HFFc6 (cell line): ENCODE results near the gene PDGFB. TPM values are rescaled to one million over a fixed set of nuclear protein-coding genes. Genes with fewer than 3 reads are reported as not detected.

ENCODE experiments used
- DNase-seq: peaks from one replicate; pipeline ENCODE4 v3.0.0-alpha.2; 2018
- H3K27ac Mint-ChIP-seq: 2 replicates; pipeline ENCODE4 v1.8.0; 2020; ENCODE audit warnings: mild to moderate bottlenecking, mixed read lengths
- H3K27me3 Mint-ChIP-seq: 2 replicates; pipeline ENCODE4 v1.8.0; 2021; ENCODE audit warnings: mild to moderate bottlenecking, moderate library complexity, mixed read lengths; ENCODE audit not compliant: insufficient read depth
- H3K36me3 Mint-ChIP-seq: 2 replicates; pipeline ENCODE4 v1.8.0; 2021; ENCODE audit warnings: low read depth, mixed read lengths
- H3K4me1 Mint-ChIP-seq: 2 replicates; pipeline ENCODE4 v1.8.0; 2020; ENCODE audit warnings: low read depth, mixed read lengths
- H3K4me3 Mint-ChIP-seq: 2 replicates; pipeline ENCODE4 v1.8.0; 2020; ENCODE audit warnings: mild to moderate bottlenecking, moderate library complexity, mixed read lengths
- H3K9me3 Mint-ChIP-seq: 2 replicates; pipeline ENCODE4 v1.8.0; 2020; ENCODE audit warnings: mild to moderate bottlenecking, mixed read lengths
- total RNA-seq, 6 experiments: library from RNA; stranded (reverse); fragmentation: NEBNext Ultra II Directional; extraction: Animal tissue kit (Norgen Biotek cat#: 25700); gene quantifications; 2 replicates in 1 of 6; 3 replicates in 5 of 6; pipeline ENCODE4 v1.2.3, GENCODE V29; 2021
- TF ChIP-seq, protein P1 (sequence below): fragments of 200-600 bp; sonication (generic); IDR thresholded peaks from 2 replicates; pipeline ENCODE4 v1.5.0; 2021; ENCODE audit warnings: antibody characterized with exemption, mild to moderate bottlenecking

Gene PDGFB
- total RNA-seq, 6 experiments from 2014 or later = not detected

GRCh38 chr22:39243439-39244135 is 1.2 kb downstream of the PDGFB start:
- Mint-ChIP-seq H3K27me3 (peaks cover 33% of the 10 kb centered on the region), H3K9me3 (no peaks in the 10 kb centered on the region), H3K4me1 (peaks cover 11% of the 10 kb centered on the region), H3K27ac (no peak overlapping the region), H3K4me3 (peak overlapping the region; percentile 53), H3K36me3 (no peaks in the 10 kb centered on the region)
- TF ChIP-seq, protein P1, sequence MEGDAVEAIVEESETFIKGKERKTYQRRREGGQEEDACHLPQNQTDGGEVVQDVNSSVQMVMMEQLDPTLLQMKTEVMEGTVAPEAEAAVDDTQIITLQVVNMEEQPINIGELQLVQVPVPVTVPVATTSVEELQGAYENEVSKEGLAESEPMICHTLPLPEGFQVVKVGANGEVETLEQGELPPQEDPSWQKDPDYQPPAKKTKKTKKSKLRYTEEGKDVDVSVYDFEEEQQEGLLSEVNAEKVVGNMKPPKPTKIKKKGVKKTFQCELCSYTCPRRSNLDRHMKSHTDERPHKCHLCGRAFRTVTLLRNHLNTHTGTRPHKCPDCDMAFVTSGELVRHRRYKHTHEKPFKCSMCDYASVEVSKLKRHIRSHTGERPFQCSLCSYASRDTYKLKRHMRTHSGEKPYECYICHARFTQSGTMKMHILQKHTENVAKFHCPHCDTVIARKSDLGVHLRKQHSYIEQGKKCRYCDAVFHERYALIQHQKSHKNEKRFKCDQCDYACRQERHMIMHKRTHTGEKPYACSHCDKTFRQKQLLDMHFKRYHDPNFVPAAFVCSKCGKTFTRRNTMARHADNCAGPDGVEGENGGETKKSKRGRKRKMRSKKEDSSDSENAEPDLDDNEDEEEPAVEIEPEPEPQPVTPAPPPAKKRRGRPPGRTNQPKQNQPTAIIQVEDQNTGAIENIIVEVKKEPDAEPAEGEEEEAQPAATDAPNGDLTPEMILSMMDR = no peak
- no peak for DNase-seq

- Mint-ChIP-seq H3K36me3 (no peaks in the 10 kb centered on the region), H3K4me3 (no peak overlapping the region), H3K4me1 (peaks cover 11% of the 10 kb centered on the region), H3K27me3 (peaks cover 33% of the 10 kb centered on the region), H3K27ac (no peak overlapping the region), H3K9me3 (no peaks in the 10 kb centered on the region)
- TF ChIP-seq, protein P1 = no peak
- no peak for DNase-seq
Measured at GRCh38 chr22:39242595-39243438, 2.0 kb downstream of the PDGFB start.

DNA sequence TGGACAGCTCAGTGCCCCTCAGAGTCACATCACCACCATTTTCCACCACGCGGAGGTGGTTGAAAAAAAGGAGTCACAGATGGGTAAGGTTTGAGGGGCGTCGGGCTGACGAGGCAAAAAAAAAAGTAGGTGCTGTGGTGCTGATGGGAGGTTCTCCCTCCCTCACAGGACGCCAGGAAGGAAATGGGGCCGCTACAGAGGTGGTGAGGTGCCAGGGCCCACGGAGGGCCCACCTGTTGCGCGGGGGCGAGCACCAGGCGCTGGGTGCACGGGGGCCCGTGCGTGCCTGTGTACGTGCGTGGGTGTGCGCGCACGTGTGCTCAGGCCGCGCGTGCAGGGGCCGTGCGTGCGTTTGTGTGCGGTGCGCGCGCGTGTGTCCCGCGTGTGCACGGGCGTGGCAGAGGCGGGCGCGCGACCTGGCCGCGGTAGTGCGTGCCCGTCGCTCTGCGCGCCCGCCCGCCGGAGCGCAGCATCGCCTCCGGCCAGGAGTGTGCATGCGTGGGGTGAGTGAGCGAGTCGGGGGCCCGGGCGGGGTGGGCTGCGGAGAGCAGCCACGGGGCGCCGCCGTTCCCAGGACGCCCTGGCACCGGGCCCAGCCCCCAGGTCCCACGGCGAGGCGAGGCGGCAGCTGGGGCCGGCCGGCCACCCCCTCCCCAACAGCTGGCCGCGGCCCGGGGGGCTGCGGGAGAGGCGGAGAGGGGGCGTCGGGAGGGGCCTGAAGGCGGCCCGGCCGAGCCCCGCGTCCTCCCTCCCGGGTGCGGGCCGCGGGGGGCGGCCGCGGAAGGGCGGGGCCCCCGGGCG is 2.8 kb downstream of the PDGFB start:
- TF ChIP-seq, protein P1 = no peak
- Mint-ChIP-seq H3K36me3 (no peaks in the 10 kb centered on the region), H3K4me3 (no peak overlapping the region), H3K27ac (no peak overlapping the region), H3K4me1 (peaks cover 11% of the 10 kb centered on the region), H3K27me3 (peaks cover 36% of the 10 kb centered on the region), H3K9me3 (no peaks in the 10 kb centered on the region)
- DNase-seq = no peak

DNA sequence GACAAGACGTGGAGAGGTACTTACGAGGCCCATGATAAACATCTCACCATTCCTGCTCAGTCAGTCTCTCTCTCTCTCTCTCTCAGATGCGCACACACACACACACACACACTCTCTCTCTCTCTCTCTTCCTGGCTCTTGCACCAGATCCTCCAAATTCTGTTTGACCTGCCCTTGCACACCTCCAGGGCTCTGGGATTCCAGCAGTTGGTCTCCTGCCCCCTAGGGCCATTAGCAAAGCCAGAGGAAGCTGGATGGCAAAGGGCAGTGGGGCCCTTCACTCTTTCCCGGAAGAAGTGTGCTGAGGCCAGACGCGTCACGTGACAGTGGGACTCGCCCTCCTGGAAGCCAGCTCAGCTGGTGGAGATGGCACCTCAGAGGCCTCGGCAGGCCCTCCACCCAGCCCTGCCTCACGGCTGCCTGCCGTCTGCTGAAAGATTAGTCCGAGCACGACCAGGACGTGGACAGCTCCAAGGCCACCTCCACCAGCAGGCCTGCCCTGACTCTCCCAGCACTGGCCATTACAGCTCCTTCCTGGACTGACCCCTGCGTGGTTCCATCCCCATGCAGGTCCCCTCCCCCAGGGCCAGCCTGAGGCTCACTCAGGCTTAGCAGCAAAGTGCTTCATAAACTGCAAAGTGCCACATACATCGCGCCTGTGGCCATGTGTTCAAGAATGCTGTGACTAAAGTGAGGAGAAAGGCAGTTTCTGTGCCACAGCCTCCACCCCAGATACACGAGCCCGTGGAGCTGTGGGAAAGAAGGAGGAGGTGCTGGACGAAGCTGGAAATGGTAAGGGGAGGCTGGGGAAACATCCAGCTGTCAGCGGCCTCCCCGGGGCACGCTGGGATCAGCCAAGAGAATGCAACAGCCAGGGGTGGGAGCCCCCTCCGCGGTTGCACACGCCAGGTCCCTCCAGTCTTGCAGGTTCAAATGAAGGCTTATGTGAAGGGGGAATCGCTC is 3.7 kb downstream of the PDGFB start:
- Mint-ChIP-seq H3K27me3 (peaks cover 34% of the 10 kb centered on the region), H3K36me3 (no peaks in the 10 kb centered on the region), H3K4me1 (peaks cover 11% of the 10 kb centered on the region), H3K4me3 (peak overlapping the region; percentile 39), H3K9me3 (no peaks in the 10 kb centered on the region), H3K27ac (no peak overlapping the region)
- TF ChIP-seq, protein P1 = no peak
- DNase-seq = no peak
